ENCODE measurements around the gene SIPA1L3. TPM values are rescaled to one million over a fixed set of nuclear protein-coding genes. Genes with fewer than 3 reads are reported as not detected.
"Not testable (repeated sequence)": the region's sequence is repeated elsewhere in the genome, so short reads cannot be mapped to it uniquely, and the experiment has no call there.

Gene SIPA1L3
- total RNA-seq, 1 donor from 2014 or later: 8.8 TPM

GRCh38 chr19:38064661-38065425, 157.8 kb downstream of the SIPA1L3 start:
- Histone ChIP-seq H3K27ac (replicated peaks) (no peak overlapping the region), H3K36me3 (no peaks in the 10 kb centered on the region), H3K4me1 (no peaks in the 10 kb centered on the region), H3K4me3 (no peak overlapping the region), H3K27me3 (ENCODE audit: low read depth) (no peaks in the 10 kb centered on the region), H3K9me3 (replicated peaks) (no peaks in the 10 kb centered on the region)
- no peak for DNase-seq
- intact Hi-C loops (cut with micrococcal nuclease): no loop called here
- TF ChIP-seq CTCF (IDR thresholded peaks at IDR 0.05; ENCODE audit: borderline replicate concordance): no peak

- H3K27ac ChIP-seq (replicated peaks); H3K4me3 ChIP-seq; H3K27me3 ChIP-seq (ENCODE audit: low read depth); intact Hi-C loops (cut with micrococcal nuclease); H3K9me3 ChIP-seq (replicated peaks); H3K36me3 ChIP-seq; DNase-seq; H3K4me1 ChIP-seq: not testable (repeated sequence)
These were observed 158.8 kb downstream of the SIPA1L3 start for GRCh38 chr19:38065775-38066174.

GRCh38 chr19:38068826-38069225, 161.8 kb downstream of the SIPA1L3 start:
- H3K4me3 ChIP-seq: no peak overlapping the region
- H3K4me1 ChIP-seq: no peaks in the 10 kb centered on the region
- H3K27me3 ChIP-seq (ENCODE audit: low read depth): no peaks in the 10 kb centered on the region
- no peak overlapping the region for H3K27ac ChIP-seq (replicated peaks)
- intact Hi-C loops (cut with micrococcal nuclease): no loop called here
- DNase-seq: no peak
- TF ChIP-seq CTCF (IDR thresholded peaks at IDR 0.05; ENCODE audit: borderline replicate concordance): no peak
- no peaks in the 10 kb centered on the region for H3K36me3 ChIP-seq
- H3K9me3 ChIP-seq (replicated peaks): no peaks in the 10 kb centered on the region

- H3K27me3 ChIP-seq (ENCODE audit: low read depth): no peaks in the 10 kb centered on the region
- no peak overlapping the region for H3K27ac ChIP-seq (replicated peaks)
- H3K4me3 ChIP-seq: no peak overlapping the region
- no peaks in the 10 kb centered on the region for H3K9me3 ChIP-seq (replicated peaks)
- no peaks in the 10 kb centered on the region for H3K36me3 ChIP-seq
- intact Hi-C loops (cut with micrococcal nuclease): no loop called here
- DNase-seq: no peak
- TF ChIP-seq CTCF (IDR thresholded peaks at IDR 0.05; ENCODE audit: borderline replicate concordance): no peak
- no peaks in the 10 kb centered on the region for H3K4me1 ChIP-seq
These were observed 163.6 kb downstream of the SIPA1L3 start for GRCh38 chr19:38070573-38070972.

- DNase-seq; H3K36me3 ChIP-seq; H3K27ac ChIP-seq (replicated peaks); H3K4me3 ChIP-seq; H3K4me1 ChIP-seq; H3K9me3 ChIP-seq (replicated peaks); H3K27me3 ChIP-seq (ENCODE audit: low read depth); intact Hi-C loops (cut with micrococcal nuclease): not testable (repeated sequence)
These were observed 164.0 kb downstream of the SIPA1L3 start for GRCh38 chr19:38071054-38071453.

- intact Hi-C loops (cut with micrococcal nuclease): no loop called here
- Histone ChIP-seq H3K27ac (replicated peaks) (no peak overlapping the region), H3K4me3 (no peak overlapping the region), H3K9me3 (replicated peaks) (peaks cover 3% of the 10 kb centered on the region), H3K27me3 (ENCODE audit: low read depth) (no peaks in the 10 kb centered on the region), H3K36me3 (no peaks in the 10 kb centered on the region), H3K4me1 (no peaks in the 10 kb centered on the region)
- no peak for DNase-seq
- no peak for TF ChIP-seq CTCF (IDR thresholded peaks at IDR 0.05; ENCODE audit: borderline replicate concordance)
These were observed 164.6 kb downstream of the SIPA1L3 start for GRCh38 chr19:38071647-38072046.
